GM18858 (cell line): ENCODE measurements around the gene DCAKD.

Experiments used
- ATAC-seq: cut with Tn5 transposase; IDR thresholded peaks from one replicate; pipeline ENCODE4 v1.9.1; 2021; ENCODE audit not compliant: unreplicated experiment

DCAKD gene

GRCh38 chr17:45031231-45032173 lies 19.9 kb downstream of the DCAKD start:
- ATAC-seq = no peak

GRCh38 chr17:45030733-45031132 lies 20.7 kb downstream of the DCAKD start:
- no peak for ATAC-seq

- ATAC-seq = no peak
Measured at GRCh38 chr17:45029758-45030423, 21.5 kb downstream of the DCAKD start.

GRCh38 chr17:45029096-45029495 lies 22.3 kb downstream of the DCAKD start:
- ATAC-seq = no peak

GRCh38 chr17:45022655-45023339 lies 28.6 kb downstream of the DCAKD start:
- no peak for ATAC-seq

- no peak for ATAC-seq
Measured at GRCh38 chr17:45022288-45022648, 29.2 kb downstream of the DCAKD start.

GRCh38 chr17:45021607-45022287 lies 29.7 kb downstream of the DCAKD start:
- ATAC-seq = no peak

GRCh38 chr17:45020354-45021138 lies 30.9 kb downstream of the DCAKD start:
- no peak for ATAC-seq

GRCh38 chr17:45018848-45019711 lies 32.4 kb downstream of the DCAKD start:
- no peak for ATAC-seq

- no peak for ATAC-seq
Measured at GRCh38 chr17:45018514-45018847, 33.0 kb downstream of the DCAKD start.

GRCh38 chr17:45016823-45017222 lies 34.6 kb downstream of the DCAKD start:
- ATAC-seq = no peak

- no peak for ATAC-seq
Measured at GRCh38 chr17:45016237-45016636, 35.2 kb downstream of the DCAKD start.

- ATAC-seq = no peak
Measured at GRCh38 chr17:45013021-45013997, 38.1 kb downstream of the DCAKD start.

- ATAC-seq = no peak
Measured at GRCh38 chr17:45011767-45012166, 39.7 kb downstream of the DCAKD start.

GRCh38 chr17:45009676-45010467 lies 41.6 kb downstream of the DCAKD start:
- no peak for ATAC-seq

GRCh38 chr17:45008216-45008615 lies 43.2 kb downstream of the DCAKD start:
- no peak for ATAC-seq

GRCh38 chr17:45006927-45007461 lies 44.4 kb downstream of the DCAKD start:
- ATAC-seq = no peak
